Esophagus squamous epithelium (tissue), 5 donors: Measurements from ENCODE around the gene YIPF2. TPM values are rescaled to one million over a fixed set of nuclear protein-coding genes. Genes with fewer than 3 reads are reported as not detected.
"Not testable (repeated sequence)": the region's sequence is repeated elsewhere in the genome, so short reads cannot be mapped to it uniquely, and the experiment has no call there.

Experiments
- DNase-seq: peaks from one replicate; lab custom pipeline; 2025; lab: John Stamatoyannopoulos, UW
- H3K27ac ChIP-seq, 4 donors: fragments of 200-600 bp; sonication (generic); one replicate each; pipeline ENCODE4 v1.5.1; 2016 to 2019; ENCODE audit warnings: mild to moderate bottlenecking in 1 of 4
- H3K27me3 ChIP-seq, 4 donors: fragments of 200-600 bp; sonication (generic); 1 replicate in 3 of 4; 2 replicates in 1 of 4; pipeline versions ENCODE4 v1.5.1 to v1.6.0; 2017 to 2021; ENCODE audit warnings: antibody characterized with exemption in 1 of 4
- H3K36me3 ChIP-seq, 3 donors: fragments of 200-600 bp; sonication (generic); one replicate each; pipeline ENCODE4 v1.5.1; 2016 to 2019
- H3K4me1 ChIP-seq, 3 donors: fragments of 200-600 bp; sonication (generic); one replicate each; pipeline ENCODE4 v1.5.1; 2017 to 2019
- H3K4me3 ChIP-seq, 4 donors: fragments of 200-600 bp; sonication (generic); 1 replicate in 3 of 4; 2 replicates in 1 of 4; pipeline ENCODE4 v1.5.1; 2016 to 2019; ENCODE audit warnings: mild to moderate bottlenecking in 2 of 4, moderate library complexity in 1 of 4
- H3K9me3 ChIP-seq, 3 donors: fragments of 200-600 bp; sonication (generic); one replicate each; pipeline ENCODE4 v1.5.1; 2016 to 2019
- POLR2A ChIP-seq, 4 donors: fragments of 450-650 bp; IDR thresholded peaks; one replicate each; pipeline ENCODE4 v1.6.1; 2017; ENCODE audit warnings: antibody characterized with exemption in 4 of 4, mild to moderate bottlenecking in 4 of 4, moderate library complexity in 3 of 4
- WGBS, 2 donors: methylation state at CpG; one replicate each; pipeline ENCODE4 v1.1.5; 2018; 5-methylcytosine and 5-hydroxymethylcytosine counted together
- intact Hi-C: fragments of 100-400 bp; cut with DNase I; formaldehyde crosslinking; loops from one replicate; pipeline ENCODE4 v1.15.0; 2022
- total RNA-seq, 4 donors: library from RNA; depleted of rRNA; stranded (reverse); fragments of >200 nt; gene quantifications; one replicate each; pipeline ENCODE4 v1.1.0, GENCODE V29; 2016
- TF ChIP-seq, protein P1 (sequence below), 6 experiments: fragments of 450-650 bp in 4 of 6; fragments of 200-600 bp in 2 of 6; sonication (generic) in 2 of 6; IDR thresholded peaks; one replicate each; pipeline ENCODE4 v1.5.1; 2016 to 2019; ENCODE audit warnings: antibody characterized with exemption in 6 of 6, mild to moderate bottlenecking in 4 of 6, moderate library complexity in 4 of 6
- donor health status: DM: yes; HTN: yes; CAD: no.

YIPF2 gene
- total RNA-seq, 4 donors from 2014 or later, result 39.6 to 63.2 (median 44.0) TPM

- no peak overlapping the region for H3K4me3 ChIP-seq
- WGBS, 2 donors, result 73 to 86% methylated on average over 5 to 7 of the region's 10 CpGs
- H3K27me3 ChIP-seq, result no peaks in the 10 kb centered on the region
- intact Hi-C loops, result no loop called here
- TF ChIP-seq, protein P1, sequence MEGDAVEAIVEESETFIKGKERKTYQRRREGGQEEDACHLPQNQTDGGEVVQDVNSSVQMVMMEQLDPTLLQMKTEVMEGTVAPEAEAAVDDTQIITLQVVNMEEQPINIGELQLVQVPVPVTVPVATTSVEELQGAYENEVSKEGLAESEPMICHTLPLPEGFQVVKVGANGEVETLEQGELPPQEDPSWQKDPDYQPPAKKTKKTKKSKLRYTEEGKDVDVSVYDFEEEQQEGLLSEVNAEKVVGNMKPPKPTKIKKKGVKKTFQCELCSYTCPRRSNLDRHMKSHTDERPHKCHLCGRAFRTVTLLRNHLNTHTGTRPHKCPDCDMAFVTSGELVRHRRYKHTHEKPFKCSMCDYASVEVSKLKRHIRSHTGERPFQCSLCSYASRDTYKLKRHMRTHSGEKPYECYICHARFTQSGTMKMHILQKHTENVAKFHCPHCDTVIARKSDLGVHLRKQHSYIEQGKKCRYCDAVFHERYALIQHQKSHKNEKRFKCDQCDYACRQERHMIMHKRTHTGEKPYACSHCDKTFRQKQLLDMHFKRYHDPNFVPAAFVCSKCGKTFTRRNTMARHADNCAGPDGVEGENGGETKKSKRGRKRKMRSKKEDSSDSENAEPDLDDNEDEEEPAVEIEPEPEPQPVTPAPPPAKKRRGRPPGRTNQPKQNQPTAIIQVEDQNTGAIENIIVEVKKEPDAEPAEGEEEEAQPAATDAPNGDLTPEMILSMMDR (IDR thresholded peaks at IDR 0.05), result no peak
- TF ChIP-seq POLR2A (IDR thresholded peaks at IDR 0.05), result no peak
- no peaks in the 10 kb centered on the region for H3K9me3 ChIP-seq
- H3K27ac ChIP-seq, result peak overlapping the region; percentile 30 to 98 (median 66)
- DNase-seq, result no peak
- H3K36me3 ChIP-seq, result no peaks in the 10 kb centered on the region
- H3K4me1 ChIP-seq, result peaks cover 8 to 74% (median 23%) of the 10 kb centered on the region in 3 donors
Observed at GRCh38 chr19:10962863-10963262, 34.4 kb upstream of the YIPF2 start.

DNA sequence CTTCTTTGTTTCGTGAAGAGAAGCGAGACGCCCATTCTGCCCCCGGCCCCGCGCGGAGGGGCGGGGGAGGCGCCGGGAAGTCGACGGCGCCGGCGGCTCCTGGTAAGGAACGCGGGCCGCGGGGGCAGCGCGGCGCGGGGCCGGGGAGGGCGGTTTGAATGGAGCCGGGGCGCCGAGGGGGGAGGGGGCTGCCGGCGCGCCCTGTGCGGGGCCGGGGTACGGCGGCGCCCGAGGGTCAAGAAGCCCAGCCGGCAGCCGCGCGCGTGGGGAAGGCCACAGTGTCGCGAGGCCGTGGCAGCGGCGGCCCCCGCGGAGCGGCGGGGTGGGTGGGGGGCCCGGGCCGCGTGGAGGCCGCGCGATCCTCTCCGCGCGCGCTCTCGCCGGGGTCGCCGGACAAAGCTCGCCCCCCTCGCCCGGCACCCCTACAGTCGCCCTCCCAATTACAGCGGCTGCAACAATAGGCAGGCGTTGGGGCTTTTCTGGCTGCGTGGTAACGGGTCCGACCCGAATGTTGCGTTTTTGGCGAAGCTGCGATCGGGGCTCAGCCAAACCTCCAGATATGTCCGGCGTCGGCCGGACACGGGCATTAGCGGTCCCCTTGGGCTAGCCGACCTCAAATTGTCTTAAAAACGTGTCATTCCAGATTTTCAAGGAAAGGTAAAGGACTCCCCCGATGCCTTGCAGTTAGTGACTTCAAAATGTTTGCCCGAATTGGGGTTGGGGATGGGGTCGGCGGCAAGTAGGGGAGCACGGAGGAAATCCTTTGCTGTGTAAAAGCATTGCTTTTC lies 32.8 kb upstream of the YIPF2 start:
- H3K27ac ChIP-seq, result peak overlapping the region; percentile 88 to 98 (median 96)
- intact Hi-C loops, result no loop called here
- peaks cover 8 to 70% (median 23%) of the 10 kb centered on the region in 3 donors for H3K4me1 ChIP-seq
- WGBS, 2 donors, result 0% methylated on average over 6 to 19 of the region's 92 CpGs
- no peak for DNase-seq
- no peaks in the 10 kb centered on the region for H3K36me3 ChIP-seq
- no peak for TF ChIP-seq POLR2A (IDR thresholded peaks at IDR 0.05)
- TF ChIP-seq, protein P1 (IDR thresholded peaks at IDR 0.05), result no peak
- H3K9me3 ChIP-seq, result no peaks in the 10 kb centered on the region
- peak overlapping the region; percentile 76 to 96 (median 92) for H3K4me3 ChIP-seq
- no peaks in the 10 kb centered on the region for H3K27me3 ChIP-seq

GRCh38 chr19:10960314-10961072 lies 32.1 kb upstream of the YIPF2 start, which contains the start of gene SMARCA4:
Gene SMARCA4, plus strand, starts transcription at chr19:10961030. Its CDS starts 23,122 bp downstream, at chr19:10984152.
- H3K9me3 ChIP-seq, result no peaks in the 10 kb centered on the region
- H3K4me1 ChIP-seq, result peaks cover 8 to 63% (median 23%) of the 10 kb centered on the region in 3 donors
- intact Hi-C loops, result no loop called here
- peak; percentile 74 for DNase-seq
- no peaks in the 10 kb centered on the region for H3K27me3 ChIP-seq
- no peaks in the 10 kb centered on the region for H3K36me3 ChIP-seq
- TF ChIP-seq POLR2A (IDR thresholded peaks at IDR 0.05), result peak in 3 of 4 donors; percentile 90 to 96 (median 90)
- TF ChIP-seq, protein P1 (IDR thresholded peaks at IDR 0.05), result peak in 1 of 6 experiments; percentile 48
- H3K27ac ChIP-seq, result peak within 1 kb of the TSS; percentile 93 to 98 (median 96)
- 0 to 1% methylated on average over 9 to 10 of the region's 100 CpGs for WGBS, 2 donors
- peak within 1 kb of the TSS; percentile 76 to 96 (median 92) for H3K4me3 ChIP-seq

- DNase-seq, H3K9me3 ChIP-seq, H3K27me3 ChIP-seq, intact Hi-C loops, H3K36me3 ChIP-seq: not testable (repeated sequence)
- peak overlapping the region in 3 of 4 donors; percentile 76 to 96 (median 95) for H3K4me3 ChIP-seq
- H3K4me1 ChIP-seq, result peaks cover 8 to 56% (median 25%) of the 10 kb centered on the region in 3 donors
- H3K27ac ChIP-seq, result peak overlapping the region; percentile 93 to 98 (median 96)
- 87 to 93% methylated on average over 19 of the region's 19 CpGs for WGBS, 2 donors
Observed at GRCh38 chr19:10959277-10959968, 31.0 kb upstream of the YIPF2 start.

- no peak for DNase-seq
- Histone ChIP-seq H3K27me3 (no peaks in the 10 kb centered on the region), H3K4me1 (peaks cover 0 to 55% (median 7%) of the 10 kb centered on the region in 3 donors), H3K9me3 (no peaks in the 10 kb centered on the region), H3K36me3 (no peaks in the 10 kb centered on the region), H3K4me3 (no peak overlapping the region), H3K27ac (peak overlapping the region in 3 of 4 donors; percentile 58 to 78 (median 66))
- intact Hi-C loops, result no loop called here
- 30 to 36% methylated on average over 1 to 6 of the region's 6 CpGs for WGBS, 2 donors
- TF ChIP-seq, protein P1 (IDR thresholded peaks at IDR 0.05), result no peak
- no peak for TF ChIP-seq POLR2A (IDR thresholded peaks at IDR 0.05)
Observed at GRCh38 chr19:10952809-10953208, 24.4 kb upstream of the YIPF2 start.
